ENCODE measurements around the gene CUTC. TPM values are rescaled to one million over a fixed set of nuclear protein-coding genes. Genes with fewer than 3 reads are reported as not detected.

Gene CUTC
- total RNA-seq, 2 experiments from 2014 or later, result 31.2 to 31.5 TPM

DNA sequence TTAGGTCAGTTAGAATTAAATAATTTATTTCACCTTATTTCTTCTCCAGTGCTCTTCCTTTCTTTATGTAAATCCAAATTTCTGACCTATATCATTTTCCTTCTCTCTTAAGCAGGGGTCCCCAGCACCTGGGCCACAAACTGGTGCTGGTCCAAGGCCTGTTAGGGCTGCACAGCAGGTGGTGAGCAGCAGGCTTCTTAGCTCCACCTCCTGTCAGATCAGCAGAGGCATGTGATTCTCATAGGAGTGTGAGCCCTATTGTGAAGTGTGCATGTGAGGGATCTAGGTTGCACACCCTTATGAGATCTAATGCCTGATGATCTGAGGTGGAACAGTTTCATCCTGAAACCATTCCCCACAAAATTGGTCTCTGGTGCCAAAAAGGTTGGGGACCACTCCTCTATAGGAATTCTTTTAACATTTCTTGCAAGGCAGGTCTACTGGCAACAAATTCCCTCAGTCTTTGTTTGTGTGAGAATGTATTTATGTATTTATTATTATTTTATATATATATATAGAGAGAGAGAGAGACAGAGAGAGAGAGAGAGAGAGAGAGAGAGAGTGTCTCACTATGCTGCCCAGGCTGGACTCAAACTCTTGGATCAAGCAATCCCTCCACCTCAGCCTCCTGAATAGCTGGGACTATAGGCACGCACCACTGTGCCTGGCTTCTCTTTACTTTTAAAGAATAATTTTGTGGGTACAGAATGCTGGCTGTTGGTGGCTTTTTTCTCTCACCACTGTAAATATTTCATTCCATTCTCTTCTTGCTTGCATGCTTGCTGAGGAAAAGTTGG, 46.1 kb downstream of the CUTC start:
- ChIA-PET CTCF (no interaction called here), POLR2A (no interaction called here)

DNA sequence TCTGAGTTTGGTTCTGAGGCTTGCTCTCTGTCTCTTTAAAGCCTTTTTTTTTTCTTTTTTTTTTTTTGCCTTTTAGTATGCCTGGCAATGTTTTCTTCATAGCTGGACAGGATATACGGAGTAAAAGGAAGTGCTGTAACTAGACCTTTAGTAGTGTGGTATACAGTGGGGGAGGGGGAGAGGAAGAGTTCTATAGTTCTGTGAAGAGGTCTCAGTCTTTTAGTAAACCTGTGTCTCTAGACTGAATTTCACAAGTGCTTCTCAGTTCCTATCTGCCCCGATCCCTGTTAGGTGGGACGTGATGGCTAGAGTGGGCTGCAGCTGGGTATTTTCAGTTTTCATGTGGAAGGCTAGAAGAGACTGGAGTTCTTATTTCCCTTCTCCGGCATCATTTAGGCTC, 47.3 kb downstream of the CUTC start:
- POLR2A ChIA-PET, result interaction anchor here (0.6 kb wide), 1 partner anchor 28 kb away, joined by 5 read pairs; no protein-coding TSS in a partner anchor
- CTCF ChIA-PET, result no interaction called here

DNA sequence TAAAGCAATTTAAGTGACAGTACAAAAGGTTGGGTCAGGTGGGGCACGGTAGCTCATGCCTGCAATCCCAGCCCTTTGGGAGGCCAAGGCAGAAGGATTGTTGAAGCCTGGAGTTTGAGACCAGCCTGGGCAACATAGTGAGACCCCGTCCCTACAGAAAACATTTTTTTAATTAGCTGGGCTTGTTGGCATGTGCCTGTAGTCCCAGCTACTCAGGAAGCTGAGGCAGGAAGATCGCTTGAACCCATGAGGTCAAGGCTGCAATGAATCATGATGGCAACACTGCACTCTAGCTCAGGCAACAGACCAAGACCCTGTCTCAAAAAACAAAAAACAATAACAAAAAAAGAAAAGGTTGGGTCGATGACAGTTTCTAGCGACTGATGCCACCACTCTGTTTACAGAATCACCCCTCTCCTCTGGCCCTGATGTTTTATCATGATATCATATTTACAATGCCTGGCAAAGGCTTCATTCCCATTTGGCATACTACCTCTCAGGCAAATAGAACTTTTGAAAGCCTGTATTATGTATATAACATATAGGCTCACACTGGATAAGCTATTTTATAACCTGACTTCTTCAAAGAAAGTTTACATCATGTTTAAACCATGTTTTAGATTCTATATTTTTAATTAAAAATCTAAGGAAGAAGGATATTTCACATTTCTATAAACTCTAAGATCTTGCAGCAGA, 49.8 kb downstream of the CUTC start:
- POLR2A ChIA-PET, result no interaction called here

DNA sequence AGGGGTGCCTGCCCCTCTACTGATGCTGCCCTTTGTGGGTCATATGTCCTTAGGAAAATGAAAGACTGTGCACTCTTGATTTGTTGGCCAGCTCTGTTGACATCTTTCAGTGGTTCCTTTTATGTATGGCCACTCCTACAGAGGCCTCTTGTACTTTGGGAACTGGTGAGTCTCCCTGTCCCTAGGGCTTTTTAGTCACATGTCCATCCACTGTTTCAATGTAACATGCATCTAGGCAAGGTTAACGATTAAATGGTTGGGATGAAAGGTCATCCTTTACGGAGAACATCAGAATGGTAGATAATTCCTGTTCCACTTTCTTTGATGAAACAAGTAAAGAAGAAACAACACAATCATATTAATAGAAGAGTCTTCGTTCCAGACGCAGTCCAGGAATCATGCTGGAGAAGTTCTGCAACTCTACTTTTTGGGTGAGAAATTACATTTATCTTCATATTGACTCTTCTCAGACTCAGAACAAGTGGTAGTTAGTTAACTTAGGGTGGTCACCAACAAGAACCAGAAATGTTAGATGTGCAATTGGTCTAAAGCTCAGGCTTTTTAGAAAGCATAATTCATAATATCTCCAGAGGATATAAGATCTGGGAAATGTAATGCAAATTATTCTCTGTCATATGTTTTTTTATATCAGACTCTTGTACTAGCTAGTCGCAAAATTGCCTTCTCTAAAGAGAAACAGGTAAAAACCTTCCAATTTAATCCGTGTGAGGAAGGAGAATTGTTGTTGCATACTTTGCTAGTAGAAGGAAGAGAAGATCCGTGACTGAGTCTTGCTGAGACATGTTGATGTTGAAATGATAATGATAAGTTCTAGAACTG, 50.6 kb downstream of the CUTC start, which contains the start of gene ABCC2:
ABCC2 (plus strand) TSS at position 194 of the 840 bp plus-strand sequence; CDS start at position 399, 205 bp downstream.
- POLR2A ChIA-PET, result no interaction called here
- CTCF ChIA-PET, result no interaction called here

More for the DNA sequence above, 49.8 kb downstream of the CUTC start:
- CTCF ChIA-PET, result no interaction called here

DNA sequence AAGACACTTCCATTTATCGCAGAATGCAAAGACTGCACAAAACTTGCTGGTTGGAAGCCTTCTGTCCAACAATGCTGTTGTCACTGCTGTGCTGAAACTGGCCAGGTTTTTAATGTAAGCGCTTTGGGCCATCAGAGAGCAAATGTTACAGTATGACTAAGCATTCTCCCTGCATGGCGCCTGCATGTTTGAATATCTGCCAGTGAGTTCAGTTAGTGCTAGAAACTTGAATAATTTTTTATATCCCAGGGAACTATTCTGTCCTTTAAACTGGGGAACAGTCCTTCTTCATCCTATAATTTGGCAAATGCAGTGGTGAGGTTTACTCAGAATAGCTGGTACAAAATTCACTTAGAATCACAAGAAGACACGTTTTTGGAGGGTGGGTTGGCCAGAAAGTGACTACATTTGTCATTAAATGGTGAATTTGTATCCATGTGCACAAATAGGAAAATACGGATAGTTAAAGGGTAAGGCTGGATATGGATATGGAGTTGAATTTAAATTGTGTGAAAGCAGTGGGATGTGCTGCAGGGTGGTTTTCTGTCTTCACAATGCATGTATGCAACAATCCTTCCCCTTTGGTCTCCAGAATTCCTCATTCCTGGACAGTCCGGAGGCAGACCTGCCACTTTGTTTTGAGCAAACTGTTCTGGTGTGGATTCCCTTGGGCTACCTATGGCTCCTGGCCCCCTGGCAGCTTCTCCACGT, 52.1 kb downstream of the CUTC start:
- CTCF ChIA-PET, result no interaction called here
- POLR2A ChIA-PET, result no interaction called here

DNA sequence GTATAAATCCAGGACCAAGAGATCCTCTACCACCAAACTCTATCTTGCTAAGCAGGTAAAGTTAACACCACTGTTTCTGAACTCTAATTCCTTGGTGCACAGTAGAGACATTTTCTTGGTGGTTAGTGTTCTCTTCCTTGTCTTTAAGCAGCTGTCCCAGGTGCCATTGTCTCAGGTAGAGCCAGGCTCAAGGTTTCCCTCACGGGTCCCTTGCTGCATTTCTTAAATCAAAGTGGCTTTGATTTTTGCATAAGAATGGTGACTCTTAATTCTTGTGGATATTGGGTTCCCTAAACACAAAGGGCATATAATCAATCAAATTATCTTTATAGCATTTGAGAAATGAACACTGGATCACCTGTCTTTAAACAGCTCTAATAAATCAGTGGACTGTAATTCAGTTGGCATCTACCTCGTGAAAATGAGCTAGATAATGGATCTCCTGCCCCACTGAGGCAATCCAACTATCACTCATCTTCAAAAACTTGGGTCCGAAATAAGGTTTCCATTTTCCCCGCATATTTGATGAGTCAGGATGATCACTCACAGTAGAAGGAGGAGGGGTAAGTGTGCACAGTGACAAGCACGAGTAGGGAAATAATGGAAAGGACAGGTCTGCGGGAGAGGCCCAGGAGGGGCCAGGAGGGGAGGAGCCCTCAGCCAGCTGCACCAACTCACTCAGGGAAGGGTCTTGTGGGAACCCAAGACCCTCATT, 52.9 kb downstream of the CUTC start:
- ChIA-PET POLR2A (no interaction called here), CTCF (no interaction called here)

DNA sequence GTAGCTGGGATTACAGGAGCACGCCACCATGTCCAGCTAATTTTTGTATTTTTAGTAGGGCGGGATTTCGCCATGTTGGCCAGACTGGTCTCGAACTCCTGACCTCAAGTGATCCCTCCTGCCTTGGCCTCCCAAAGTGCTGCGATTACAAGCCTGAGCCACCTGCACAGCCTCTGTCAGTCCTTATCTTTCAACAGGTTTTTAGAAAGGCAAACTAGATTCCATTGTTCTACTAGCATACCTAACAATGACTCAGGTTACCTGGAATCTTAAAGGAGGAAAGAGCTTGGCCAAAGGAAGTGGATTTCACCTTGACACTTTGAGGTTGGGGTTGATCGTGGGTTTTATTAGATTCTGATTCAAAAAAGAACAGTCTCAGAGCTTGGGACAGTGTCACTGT, 53.6 kb downstream of the CUTC start:
- CTCF ChIA-PET, result no interaction called here
- POLR2A ChIA-PET, result no interaction called here

DNA sequence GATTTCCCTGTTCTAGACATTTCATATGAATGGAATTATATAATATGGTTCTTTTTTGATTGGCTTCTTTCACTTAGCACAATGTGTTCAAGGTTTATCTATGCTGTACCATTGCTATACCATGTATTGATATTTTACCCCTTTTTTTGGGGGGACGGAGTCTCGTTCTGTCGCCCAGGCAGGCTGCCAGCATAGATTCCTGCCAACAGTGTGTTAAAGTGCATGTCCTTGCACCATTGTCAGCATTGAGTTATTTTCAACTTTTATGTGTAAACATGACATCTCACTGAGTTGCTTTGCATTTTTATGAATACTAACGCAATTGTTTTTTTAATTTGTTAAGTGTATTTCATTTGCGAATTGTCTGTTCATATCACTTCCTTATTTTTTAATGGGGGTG, 55.3 kb downstream of the CUTC start:
- ChIA-PET POLR2A (no interaction called here), CTCF (no interaction called here)

DNA sequence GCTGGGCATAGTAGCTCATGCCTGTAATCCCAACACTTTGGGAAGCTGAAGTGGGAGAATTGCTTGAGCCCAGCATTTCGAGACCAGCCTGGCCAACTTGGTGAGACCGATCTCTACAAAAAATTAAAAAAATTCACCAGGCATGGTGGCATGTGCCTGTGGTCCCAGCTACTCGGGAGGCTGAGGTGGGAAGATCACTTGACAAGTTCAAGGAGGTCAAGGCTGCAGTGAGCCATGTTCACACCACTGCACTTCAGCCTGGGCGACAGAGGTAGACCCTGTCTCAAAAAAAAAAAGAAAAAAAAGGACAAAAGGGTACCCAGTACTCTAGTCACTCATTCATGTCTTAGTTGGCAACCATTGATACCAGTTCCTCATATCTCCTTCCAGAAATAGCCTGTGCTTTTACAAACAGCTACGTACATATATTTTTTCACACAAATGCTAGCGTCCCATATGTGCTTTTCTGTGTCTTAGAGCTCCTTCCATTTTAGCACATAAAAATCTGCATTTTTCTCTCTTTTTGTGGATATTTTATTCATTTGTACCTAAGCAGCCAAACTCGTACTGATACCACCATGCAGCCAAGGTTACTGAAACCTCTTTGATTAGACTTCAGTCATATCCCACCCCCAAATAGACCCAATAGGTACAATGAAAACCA, 55.9 kb downstream of the CUTC start:
- POLR2A ChIA-PET, result no interaction called here
- CTCF ChIA-PET, result no interaction called here

DNA sequence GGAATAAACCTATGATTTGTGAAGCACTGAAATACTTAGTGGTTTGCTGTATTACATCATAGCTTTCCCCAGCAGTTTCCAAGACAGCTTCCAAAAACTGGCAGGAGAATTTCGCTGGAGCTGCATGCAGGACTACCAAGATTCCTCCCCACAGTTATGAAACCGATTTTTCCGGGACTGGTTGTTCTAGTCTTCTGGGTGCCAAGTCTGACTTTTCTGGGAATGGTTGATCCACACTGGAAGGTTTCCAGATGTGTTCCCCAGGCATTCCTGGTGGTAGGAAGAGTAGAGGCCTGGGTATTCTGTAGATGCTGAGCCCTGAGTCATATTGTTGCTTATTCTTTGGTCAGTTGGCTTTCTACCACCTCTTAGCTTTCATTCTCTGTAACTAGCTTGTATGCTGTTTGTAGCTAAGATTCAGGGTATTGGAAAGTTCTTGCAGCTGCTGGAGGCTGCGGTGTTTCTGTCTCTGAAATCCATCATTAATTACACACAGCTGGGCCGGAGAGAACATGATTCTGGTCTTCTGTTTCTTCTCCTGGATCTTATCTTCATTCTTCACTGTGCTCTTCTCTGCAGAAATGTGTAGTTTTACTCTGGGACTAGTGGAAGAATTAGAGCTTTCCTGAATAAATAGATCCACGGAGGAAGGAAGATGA, 56.7 kb downstream of the CUTC start:
- ChIA-PET CTCF (interaction anchor here (1.2 kb wide), 1 partner anchor 14 kb away, joined by 3 read pairs; no protein-coding TSS in a partner anchor), POLR2A (no interaction called here)

DNA sequence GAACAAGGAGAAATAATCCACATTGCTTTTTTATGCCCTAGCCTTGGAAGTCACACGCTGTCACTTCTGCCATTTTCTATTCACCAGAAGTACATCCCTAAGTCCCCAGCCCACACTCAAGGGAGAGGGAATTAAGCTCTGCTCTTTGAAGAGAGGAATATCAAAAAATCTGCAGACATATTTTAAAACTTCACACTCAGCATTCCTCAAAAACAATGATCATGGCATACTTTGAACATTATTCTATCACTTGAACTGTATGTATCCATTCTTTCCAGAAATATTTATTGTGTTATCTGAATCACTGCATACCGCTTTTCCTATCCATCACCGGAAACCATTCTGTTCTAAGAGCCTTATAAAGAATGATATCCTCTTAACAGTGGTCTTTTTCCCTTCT, 59.8 kb downstream of the CUTC start:
- ChIA-PET CTCF (interaction anchor here (1.4 kb wide), 1 partner anchor 8 kb away, joined by 3 read pairs; no protein-coding TSS in a partner anchor), POLR2A (no interaction called here)

DNA sequence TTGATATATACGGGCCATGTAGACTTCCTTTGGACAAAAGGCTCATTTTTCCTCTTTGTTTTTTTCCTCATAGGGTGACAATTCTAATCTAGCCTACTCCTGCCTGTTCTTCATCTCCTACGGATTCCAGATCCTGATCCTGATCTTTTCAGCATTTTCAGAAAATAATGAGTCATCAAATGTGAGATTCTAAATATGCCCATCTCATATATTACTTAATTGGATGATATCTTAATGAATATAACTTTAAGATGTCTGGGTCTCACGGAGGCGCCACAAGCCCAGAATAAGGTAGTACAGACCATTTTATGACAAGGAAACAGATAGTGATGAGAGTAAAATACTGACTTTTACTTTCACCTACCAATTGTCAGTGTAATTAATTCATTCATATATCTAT, 61.8 kb downstream of the CUTC start:
- POLR2A ChIA-PET, result no interaction called here
- CTCF ChIA-PET, result interaction anchor here (1.3 kb wide), 1 partner anchor 52 kb away, joined by 3 read pairs; no protein-coding TSS in a partner anchor

DNA sequence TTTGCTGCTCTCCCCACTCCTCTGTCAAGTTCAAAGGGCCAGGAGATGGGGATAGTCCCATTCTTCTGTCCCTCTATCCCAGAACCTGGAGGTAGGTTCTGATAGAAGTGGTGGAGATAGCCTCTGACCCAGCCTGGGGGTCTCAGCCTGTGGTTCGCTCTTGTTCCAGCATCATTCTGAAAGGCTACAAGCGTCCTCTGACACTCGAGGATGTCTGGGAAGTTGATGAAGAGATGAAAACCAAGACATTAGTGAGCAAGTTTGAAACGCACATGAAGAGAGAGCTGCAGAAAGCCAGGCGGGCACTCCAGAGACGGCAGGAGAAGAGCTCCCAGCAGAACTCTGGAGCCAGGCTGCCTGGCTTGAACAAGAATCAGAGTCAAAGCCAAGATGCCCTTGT, 64.9 kb downstream of the CUTC start:
- ChIA-PET CTCF (no interaction called here), POLR2A (no interaction called here)

DNA sequence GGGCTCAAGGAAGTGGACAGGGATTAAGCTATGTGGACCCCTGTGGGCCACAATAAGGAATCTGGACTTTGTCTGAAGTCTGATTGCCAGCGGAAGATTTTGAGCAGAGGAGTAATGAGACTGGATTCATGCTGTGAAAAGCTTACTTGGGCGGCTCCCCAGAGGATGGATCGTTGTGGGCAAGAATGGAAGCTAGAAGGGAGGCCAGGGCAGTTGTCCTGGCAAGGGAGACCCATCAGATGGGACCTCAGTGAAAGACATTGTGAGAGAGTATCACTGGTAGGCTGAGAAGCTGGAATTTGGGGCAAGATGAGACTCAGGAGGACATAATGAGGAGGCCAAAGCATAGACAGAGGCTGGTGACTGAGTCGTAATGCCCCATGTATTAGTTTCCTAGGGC, 66.0 kb downstream of the CUTC start:
- ChIA-PET POLR2A (no interaction called here), CTCF (no interaction called here)

DNA sequence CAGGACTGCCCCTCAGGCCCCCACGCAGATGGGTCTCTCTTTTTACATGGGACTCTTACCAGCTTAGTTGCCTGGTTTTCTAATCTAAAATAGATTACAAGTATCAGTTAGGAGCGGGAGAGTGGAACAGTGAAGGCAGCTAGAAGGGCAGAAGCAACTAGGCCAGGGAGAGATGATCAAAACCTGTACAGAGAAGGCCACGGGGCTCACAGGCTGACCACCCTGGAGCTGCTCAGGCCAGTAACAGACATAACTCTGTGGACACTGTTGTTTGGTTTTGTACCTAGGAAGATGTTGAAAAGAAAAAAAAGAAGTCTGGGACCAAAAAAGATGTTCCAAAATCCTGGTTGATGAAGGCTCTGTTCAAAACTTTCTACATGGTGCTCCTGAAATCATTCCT, 66.9 kb downstream of the CUTC start:
- ChIA-PET POLR2A (no interaction called here), CTCF (interaction anchor here (1.5 kb wide), 1 partner anchor 8 kb away, joined by 3 read pairs; no protein-coding TSS in a partner anchor)

DNA sequence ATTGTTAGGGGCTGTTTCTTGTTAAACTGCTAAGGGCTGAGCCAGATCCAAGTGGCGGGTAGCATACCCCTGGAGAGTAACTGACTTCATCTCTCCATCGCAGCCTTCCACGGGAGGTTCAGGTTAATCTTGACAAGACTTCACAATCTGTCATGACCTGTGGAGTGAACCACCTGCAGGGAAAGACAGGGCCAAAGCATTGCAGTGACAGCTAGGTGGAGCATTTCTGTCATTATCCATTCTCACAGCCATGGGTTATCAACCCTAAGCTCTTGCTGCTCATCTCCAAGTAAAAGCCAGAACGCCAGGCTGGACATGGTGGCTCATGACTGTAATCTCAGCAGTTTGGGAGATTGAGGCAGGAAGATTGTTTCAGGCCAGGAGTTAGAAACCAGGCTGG, 67.6 kb downstream of the CUTC start:
- ChIA-PET POLR2A (no interaction called here), CTCF (interaction anchor here (1.5 kb wide), 1 partner anchor 8 kb away, joined by 3 read pairs; no protein-coding TSS in a partner anchor)

DNA sequence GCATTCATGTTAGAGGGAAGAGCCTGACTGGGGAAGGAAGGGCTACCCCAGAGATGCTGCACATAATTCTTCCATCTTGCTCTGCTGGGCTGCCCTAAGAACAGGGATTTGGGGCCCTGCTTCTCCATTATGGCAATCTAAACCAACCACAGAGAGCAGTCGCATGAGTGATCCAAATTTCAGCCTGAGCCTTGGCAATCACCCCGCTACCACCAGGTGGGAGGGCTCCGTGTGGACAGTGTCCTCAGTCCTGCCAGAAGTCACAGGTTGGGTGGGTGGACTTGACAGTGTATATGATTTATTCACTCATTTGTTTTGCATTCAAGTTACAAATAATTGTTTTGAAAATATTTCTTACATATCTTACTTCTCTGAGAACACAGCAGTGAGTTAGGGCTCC, 72.4 kb downstream of the CUTC start:
- CTCF ChIA-PET, result no interaction called here
- POLR2A ChIA-PET, result interaction anchor here (0.6 kb wide), 1 partner anchor 186 kb away, joined by 9 read pairs; no protein-coding TSS in a partner anchor

DNA sequence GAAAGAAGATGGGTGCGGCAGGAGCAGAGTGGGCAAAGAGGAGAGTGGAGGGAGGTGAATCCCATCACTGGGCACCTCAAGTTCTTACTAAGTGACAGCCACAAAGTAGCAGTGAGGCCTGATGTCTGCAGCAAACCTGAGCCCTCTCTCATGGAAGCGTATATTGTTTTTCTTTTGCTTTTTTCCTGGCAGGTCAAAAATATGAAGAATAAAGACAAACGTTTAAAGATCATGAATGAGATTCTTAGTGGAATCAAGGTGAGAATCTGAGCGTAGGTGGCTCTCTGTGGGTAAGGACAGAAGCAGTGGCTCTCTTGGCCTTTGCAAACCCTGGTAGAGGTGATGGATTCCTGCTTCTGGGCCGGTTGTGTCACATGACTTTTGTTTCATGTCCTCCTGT, 73.2 kb downstream of the CUTC start:
- CTCF ChIA-PET, result no interaction called here

More for the DNA sequence above, 73.2 kb downstream of the CUTC start:
- POLR2A ChIA-PET, result no interaction called here
